Activated CD8-positive, alpha-beta memory T cell treated with anti-CD3 and anti-CD28 coated beads, Interleukin-2, amount 50 U/mL, for 1 hour (primary cell): ENCODE results near the gene VTI1A.

Experiments
- DNase-seq: peaks from one replicate; pipeline ENCODE4 v3.0.0-alpha.2; 2020; ENCODE audit errors: extremely low read depth

Gene VTI1A

DNA sequence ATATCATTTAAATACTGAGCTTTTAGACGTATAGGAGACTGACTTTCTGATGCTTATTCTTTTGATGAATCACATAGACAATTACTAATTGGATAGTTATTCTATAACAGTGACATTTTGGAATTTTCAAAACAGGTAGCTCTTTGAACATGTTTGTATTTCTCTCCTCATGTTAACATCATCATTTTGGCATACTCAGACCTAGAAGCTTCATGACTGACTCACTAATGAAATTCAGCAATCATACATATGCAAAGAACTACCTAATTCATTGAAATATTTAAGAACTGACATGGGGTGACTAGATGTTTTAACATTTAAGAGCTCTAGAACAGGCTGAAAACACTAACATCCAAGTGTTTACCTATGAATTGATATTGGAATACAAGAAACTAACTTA is 192.3 kb downstream of the VTI1A start:
- no peak for DNase-seq

DNA sequence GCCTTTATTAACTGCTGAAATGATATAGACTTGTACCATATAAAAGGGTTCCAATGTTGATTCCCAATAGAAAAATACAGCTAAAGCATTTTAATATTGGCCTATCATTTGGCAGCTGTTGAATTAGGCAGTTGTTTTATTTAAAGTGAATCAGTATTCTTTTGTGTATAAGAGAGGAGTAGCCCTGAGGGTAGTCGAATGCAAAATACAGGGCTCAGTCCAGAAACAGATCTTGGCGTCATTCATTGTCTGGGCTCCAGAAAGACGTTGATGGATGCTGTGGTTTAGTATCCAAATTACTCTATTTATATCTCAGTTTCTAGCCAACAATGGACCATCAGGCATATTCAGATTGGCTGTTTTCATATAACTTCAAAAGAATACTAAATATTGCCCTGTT is 193.6 kb downstream of the VTI1A start:
- DNase-seq, result no peak

DNA sequence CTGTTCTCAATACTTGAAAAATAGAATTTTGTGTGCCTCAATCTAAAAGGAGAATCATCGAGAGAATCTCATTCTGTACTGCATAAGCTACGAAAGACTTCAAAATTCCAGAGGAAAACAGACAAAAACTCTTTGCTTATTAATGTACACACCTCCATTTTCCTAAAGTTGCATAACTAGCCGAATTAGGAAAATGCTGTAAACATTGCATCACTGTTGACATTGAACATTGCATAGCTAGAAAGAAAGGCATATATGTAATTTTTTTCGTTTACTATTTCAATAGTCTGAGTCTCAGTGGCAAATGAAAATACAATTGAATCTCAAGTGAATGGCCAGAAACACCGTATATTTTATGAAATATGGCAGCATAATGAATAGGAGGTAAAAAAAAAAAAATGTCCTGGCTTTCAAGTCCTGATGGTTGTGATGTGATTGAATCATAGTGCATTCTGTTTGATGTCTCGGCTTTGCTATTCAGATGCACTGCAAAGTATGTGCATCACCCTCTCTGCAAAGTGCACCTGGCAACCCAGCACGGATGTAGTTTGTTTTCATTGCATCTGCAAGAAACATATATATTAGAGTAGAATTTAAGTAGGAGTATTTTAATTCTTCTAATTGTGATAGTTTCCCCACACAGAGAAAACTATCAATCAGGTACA is 196.7 kb downstream of the VTI1A start:
- no peak for DNase-seq

DNA sequence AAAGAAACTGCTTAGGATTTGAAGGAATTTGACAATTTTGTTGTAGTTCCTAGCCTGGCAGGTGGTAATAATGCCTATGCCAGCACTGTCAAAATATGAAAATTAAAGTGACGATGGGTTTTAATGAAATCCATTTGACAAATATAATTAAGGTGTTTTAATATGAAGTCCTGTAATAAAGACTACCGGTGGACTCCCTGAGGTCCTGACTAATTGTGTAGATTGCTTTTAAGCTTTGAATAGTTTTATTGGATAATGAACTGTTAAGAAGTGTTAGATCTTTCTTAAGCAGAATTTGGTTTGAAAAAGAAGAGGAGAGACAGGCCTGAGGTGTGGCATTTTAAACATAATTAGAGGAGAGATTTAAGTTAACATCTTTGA is 197.2 kb downstream of the VTI1A start:
- no peak for DNase-seq

DNA sequence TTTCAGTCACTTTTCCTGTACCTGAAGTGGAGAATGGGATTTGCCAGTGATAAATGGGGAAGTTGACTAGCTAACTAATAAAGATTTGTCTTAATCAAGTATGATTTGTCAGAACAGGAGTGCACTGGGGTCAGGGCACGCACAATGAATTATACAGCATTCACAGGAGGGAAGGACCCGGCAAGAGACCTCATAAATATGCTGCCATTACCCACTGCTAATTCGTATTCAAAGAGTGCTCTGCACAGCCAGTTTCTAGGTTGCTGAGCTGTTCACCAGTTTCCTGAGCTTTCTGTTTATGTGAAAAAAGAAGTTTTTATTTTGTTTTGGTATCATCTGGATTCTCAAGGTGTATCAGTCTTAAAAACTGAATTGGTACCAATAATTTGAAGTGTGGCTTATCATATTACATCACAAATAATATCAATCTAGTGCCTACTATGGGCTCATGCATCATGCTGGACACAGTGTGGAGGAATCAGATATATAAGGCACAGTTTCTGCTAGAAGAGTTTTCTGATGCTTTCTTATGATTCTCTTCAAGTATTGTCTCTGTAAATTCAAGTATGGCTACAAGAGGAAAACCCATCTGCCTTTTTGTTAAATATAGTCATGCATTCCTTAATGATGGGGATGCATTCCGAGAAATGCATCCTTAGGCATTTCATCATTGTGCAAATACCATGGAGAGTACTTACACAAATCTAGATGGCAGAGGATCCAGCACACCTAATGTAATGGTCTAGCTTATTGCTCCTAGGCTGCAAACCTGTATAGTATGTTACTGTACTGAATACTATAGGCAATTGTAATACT is 202.2 kb downstream of the VTI1A start:
- no peak for DNase-seq

DNA sequence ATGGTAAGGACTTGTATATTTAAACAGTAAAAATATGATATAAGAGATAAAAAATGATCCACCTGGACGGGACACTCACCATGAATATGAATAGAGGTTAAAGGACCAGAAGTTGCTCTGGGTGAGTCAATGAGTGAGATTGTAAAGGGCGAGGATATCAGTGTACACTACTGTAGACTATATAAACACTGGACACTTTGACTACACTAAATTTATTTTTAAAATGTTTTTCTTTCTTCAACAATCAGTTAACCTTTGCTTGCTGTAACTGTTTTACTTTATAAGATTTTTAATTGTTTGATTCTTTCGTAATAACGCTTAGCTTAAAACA is 202.8 kb downstream of the VTI1A start:
- DNase-seq, result no peak

DNA sequence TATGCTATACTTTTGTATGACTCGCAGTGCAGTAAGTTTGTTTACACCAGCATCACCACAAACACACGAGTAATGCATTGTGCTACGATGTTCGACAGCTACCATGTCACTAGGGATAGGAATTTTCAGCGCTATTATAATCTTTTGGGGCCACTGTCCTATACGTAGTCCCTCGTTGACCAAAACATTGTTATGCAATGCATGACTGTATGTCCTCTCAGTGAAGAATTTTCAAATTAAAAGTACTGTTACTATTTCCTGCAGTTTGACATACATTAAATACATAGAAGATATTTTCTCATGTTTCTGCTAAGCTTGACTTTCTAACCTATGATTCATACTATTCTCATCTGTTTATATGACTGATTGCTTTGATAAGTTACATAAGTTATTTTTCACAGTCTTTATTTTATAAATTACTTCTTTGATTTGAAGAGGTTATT is 203.6 kb downstream of the VTI1A start:
- DNase-seq, result no peak

DNA sequence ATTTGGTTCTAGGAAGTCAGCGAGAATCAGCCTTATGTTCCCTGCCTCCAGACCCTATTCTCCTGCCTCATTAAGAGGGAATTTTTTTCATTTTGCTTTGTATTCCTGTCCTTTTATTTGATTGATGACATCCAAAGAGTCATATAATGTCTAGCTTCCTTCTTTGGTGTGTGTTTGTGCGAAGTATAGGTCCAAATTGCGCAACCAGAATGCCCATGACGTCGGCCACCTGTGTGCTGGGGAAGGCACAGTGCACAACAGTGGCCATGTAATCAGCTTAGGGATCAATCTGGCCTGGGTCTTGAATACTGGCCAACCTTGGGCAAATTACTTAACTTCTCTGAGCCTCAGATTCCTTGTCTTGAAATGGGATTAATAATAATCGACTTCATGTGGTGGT is 206.2 kb downstream of the VTI1A start:
- DNase-seq, result no peak

DNA sequence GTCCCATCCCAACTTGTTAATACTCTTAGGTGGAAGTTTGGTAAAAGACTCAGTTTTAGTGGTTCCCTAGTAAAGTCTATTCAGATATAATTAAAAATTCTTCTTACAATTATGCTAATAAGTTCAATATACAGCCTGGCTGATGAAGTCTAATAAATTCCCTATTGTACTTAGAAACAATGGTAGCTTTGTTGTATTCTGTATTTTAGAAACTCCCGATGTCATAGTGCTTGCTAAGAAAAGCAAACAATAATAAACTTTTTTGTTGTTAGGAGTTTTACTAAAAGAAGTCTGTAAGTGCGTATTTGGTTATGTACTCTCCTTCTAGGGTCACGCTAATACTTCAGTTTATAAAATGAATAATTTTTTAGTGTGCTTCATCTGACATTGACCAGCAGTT is 206.8 kb downstream of the VTI1A start:
- DNase-seq, result no peak

DNA sequence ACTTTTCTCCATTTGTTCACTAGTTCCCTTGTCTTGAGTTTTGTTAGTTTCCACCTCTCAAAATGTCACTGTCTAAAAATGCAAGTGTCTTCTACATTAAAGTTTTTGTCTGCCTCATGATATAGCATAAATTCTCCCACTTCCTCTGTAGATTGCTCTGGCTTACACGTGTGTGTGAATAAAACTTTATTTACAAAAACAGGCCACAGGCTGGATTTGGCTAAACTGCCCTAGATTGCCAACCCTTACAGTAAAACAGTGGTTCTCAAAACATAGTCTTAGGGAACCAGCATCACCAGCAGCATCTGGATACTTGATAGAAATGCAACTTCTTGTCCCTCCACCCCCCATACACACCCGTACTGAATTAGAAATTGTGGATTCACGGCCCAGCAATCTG is 207.8 kb downstream of the VTI1A start:
- DNase-seq, result no peak

DNA sequence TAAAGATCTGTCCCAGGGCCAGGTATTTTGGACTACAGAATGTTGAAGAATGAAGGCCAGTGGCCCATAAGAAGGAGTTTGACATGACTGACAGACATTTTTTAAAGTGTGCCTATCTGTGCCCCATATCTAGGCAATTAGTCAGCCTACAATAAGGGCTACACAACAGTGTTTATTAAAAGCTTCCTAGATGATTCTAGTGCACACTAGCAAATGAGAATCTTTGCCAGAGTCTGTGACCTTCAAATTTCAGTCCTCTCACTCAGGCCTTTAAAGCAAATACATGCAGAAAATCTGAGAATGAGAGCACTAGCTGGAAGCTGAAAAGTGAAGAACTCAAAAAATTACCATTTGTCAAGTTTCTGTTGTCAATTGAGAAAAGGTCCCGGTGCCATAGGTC is 208.7 kb downstream of the VTI1A start:
- no peak for DNase-seq

DNA sequence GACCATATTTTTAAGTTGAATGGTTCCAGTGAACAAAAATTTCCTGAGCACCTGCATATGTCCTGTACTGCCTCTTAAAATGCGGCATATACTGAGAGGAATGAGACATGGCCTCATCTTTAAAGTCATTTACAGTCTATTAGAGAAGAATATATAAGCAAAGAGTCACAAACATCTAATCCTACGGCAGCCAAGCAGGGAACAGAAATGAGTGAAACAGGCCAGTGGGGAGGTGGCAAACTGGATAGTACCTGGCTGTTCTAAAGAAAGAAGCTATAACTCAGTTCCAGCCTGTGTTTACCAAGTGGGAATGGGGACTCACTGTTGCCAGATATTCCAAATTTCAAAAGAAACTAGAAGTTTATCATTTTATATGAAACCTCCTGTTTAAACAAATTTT is 211.4 kb downstream of the VTI1A start:
- no peak for DNase-seq

DNA sequence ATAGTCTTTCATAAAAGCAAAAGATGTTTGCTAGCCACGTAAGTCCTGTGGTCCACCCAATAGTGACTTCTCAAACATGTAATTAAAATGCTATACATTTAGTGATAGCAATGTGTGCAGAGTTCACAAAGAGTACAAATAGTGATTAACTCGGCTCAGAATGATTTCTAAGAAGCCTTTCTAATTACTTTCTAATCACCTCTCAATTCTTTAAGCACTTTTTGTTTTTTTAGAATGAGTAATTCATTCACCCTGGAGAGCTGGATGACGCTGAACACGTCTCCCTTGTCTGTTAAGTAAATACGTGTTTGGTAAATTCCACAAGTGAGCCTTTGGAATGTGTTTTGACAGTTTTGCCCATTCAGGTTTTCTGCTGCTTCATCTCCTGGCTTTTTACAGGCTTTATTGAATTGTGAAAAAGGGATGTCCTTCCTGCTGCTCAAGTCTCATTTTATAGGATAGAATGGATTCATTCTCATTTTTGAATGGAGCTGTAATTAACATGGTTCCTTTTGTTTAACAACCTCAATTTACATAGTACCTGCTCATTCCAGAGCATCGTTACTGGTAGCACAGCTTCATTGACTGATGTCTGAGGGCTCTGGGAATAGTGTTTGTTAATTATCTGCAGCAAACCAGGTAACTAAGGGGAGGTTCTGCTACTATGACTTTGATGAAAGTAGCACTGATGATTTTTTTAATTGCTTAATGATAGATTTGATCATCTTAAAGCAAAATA is 212.1 kb downstream of the VTI1A start:
- DNase-seq, result no peak

DNA sequence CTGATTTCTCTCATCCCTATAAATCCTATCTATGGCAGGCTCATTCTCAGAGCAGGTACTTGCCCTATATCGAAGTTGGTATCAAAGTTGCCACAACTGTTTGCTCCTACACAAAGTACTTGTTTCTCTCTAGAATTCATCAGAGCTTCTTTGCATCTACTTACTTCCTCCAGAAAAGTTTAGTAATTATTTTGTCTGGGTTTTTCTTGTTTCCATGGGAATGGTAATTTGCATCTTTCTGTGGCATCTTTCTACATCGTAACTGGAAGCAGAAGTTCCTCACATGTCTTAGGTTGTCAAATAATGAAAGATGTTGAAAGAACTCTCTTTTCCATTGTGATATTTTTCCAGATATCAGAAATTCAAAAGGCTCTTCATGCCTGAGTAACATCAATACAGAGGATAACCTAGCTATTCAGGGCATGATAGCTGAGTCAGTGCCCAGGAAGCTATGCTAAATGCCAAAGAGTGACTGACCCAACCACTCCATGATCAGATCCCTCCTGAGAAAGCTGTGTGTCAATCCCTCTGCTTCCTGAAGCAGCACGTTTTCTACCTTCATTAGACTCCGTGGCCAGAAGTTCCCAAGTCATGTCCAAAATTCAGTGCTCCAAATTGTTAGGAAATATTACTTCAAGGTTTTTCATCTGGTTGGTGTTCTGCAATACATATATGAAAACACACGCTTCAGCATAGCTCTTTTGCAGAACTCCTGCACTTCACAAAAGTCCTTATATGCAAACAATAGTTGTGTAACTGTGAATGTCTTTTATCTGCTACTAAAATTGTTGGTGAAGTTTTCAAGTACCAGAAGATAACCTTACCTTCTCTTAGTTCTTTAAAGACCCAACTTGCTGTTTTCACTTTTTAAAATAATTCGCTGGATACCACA is 216.5 kb downstream of the VTI1A start:
- no peak for DNase-seq

DNA sequence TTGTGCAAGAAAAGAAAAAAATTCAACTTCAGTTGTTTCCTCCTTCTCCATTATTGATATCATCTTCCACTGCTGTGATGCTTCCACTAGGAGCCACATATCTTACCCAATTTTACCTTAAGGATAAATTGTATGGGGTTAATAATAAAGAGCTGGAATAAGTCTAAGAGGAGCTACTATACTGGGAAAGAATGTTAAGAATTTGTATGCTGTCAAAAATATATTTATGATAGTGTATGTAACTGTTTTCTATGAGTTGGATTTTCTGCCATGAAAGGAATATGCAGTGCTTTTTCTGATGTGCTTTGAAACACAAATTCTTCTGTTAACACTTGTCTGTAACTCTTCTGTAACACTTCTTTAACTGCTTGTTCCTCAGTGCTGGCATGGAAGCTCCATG is 219.1 kb downstream of the VTI1A start:
- no peak for DNase-seq

DNA sequence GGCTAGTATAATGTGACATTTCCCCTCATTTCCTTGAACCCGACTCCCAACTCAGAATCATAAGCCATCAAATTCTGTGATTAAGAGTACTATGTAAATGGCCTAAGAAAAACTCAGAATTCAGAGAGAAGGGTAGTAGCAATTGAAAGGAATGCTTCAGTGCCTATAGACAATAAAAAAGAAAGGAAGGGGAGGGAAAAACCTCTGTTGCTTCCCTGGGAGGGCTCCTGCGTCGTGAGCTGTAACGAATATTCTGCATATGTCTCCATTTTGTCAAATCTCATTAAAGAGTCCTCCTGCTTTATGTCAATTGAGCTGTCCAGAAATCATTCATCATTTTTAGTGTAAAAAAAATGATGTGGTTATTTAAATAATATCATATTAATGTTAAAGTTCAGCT is 223.0 kb downstream of the VTI1A start:
- DNase-seq, result no peak

DNA sequence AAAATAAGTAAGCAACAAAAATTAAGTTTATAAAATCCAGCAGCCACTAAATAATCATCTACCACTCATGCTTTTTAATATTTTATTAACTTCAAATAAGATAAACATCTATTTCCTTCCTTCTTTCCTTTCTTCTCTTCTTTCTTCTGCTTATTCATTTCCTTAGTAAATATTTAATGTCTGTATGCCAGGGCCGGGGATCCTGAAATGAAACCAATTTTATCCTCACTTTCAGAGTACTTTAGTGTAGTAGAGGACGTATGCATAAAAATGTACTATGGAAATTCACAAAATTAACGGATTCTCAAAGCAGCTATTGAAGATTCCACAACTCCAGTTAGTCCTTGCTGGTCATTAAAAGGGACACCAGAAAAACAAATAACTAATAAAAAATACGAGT is 224.7 kb downstream of the VTI1A start:
- no peak for DNase-seq

DNA sequence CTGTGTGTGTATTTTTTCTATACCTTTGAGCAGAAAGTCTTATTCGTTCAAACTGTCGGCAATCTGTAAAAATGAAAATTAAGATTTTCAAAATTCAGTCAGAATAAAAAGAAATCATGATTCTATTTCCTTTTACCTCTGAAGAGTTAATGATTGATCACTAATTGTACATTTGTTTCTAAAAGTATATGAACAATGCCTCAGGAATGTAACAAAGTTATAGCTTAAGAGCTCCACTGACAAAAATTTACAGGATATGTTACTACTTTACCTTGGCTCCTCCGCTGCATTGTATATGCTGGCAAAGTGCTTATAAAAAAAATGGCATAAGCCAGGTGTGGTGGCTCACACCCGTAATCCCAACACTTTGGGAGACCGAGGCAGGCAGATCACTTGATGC is 225.7 kb downstream of the VTI1A start:
- DNase-seq, result no peak

DNA sequence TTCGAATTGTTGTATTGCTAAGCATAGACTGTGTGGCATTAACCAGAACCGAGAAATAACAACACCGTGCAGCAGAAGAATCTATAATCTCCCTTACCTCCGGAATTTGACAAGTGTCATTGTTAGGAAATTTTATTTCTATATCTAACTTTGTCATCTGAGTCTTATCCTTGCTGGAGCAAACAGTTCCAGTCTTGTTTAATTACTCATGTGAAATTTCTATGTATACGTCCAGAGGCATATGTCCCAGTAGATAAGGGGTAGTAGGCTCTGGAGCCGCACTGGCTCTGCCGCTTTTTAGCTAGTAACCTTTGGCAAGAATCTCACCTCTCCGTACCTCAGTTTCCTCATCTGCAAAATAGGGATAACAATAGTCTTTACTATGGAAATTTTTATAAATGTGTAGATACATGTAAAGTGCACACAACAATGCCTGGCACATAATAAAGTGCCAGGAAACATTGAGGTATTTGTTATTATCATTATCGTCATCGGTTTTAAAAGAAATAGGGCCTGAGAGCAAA is 228.6 kb downstream of the VTI1A start:
- DNase-seq, result no peak

DNA sequence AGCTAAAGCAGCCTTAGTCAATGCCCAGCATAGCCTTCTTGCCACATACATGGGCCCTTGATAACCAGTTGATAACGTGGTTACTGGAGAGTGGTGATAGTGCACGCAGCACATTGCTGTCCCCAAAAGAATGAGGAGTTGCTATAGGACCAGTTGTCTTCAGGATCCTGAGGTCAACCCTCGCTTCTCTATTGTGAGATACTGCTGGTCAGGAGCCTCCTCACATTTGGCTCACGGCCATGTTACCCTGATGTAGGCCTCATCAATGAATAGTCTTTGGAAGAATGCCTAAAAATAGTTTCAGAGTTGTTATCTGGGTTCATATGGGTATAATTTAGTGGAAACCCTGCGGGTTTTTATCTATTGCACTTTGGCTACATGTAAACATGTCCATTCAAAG is 230.7 kb downstream of the VTI1A start:
- no peak for DNase-seq

DNA sequence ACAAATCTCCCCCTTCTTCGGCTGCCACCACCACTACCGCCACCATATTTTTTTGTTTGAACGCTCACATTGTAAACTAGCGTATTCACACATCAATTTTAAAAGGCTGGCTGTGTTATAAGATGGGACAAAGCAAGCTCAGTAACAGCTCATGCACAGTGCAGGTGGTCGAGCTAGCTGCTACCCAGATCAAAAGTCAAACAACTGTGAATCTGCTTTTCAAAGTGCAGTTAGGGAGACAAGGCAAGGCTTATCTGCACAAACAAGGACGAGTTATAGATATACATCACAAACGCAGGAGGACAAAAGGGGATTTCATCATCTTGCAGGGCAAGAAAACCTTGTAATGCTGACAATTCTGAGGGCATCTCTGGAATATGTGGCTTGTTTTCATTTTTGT is 231.6 kb downstream of the VTI1A start:
- no peak for DNase-seq

DNA sequence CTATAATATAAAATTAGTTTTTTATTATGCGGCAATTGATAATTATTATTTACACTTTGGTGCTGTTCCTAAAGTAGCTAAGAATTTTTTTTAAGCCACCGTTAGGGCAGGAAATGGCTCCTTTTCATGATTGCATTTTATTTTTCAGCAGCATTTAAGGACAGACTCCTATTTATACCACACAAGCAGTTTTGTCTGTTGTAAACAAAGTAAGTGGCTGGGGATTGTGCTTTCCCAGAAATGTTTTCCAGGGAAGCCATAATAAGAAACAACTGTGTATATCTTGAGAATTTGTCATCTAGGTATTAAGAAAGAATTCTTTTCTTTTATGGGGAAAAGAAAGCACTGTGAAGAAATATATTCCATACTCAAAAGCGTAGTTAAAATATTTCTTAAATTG is 232.0 kb downstream of the VTI1A start:
- DNase-seq, result no peak
